HG03060 (cell line): ENCODE results near the gene WDR70.
"Not testable (repeated sequence)": the region's sequence is repeated elsewhere in the genome, so short reads cannot be mapped to it uniquely, and the experiment has no call there.

ENCODE experiments used
- ATAC-seq: cut with Tn5 transposase; IDR thresholded peaks from one replicate; pipeline ENCODE4 v1.9.1; 2021; ENCODE audit warnings: low read depth, moderate number of reproducible peaks; ENCODE audit not compliant: unreplicated experiment

Gene WDR70

GRCh38 chr5:37379100-37379628 lies at the start of gene WDR70:
WDR70 (plus strand) TSS chr5:37379318; CDS start chr5:37379368, 50 bp downstream.
- peak; percentile 94 for ATAC-seq

- not testable (repeated sequence) for ATAC-seq
These were observed 44.4 kb upstream of the WDR70 start for GRCh38 chr5:37334754-37335153.

- ATAC-seq = not testable (repeated sequence)
These were observed 36.4 kb upstream of the WDR70 start for GRCh38 chr5:37342741-37343140.

- ATAC-seq = no peak
These were observed 24.0 kb upstream of the WDR70 start for GRCh38 chr5:37355161-37355560.

- no peak for ATAC-seq
These were observed 8.6 kb upstream of the WDR70 start for GRCh38 chr5:37370550-37370863.

- ATAC-seq = peak; percentile 88
These were observed 8.0 kb upstream of the WDR70 start, which contains the start of gene NUP155 for GRCh38 chr5:37370864-37371726. NUP155 (minus strand) TSS chr5:37371106; CDS start chr5:37370977, 129 bp downstream.

- ATAC-seq = no peak
These were observed 4.0 kb upstream of the WDR70 start for GRCh38 chr5:37375091-37375490.

GRCh38 chr5:37378066-37378465 lies 1.1 kb upstream of the WDR70 start:
- not testable (repeated sequence) for ATAC-seq

- ATAC-seq = no peak
These were observed 12.5 kb downstream of the WDR70 start for GRCh38 chr5:37391591-37391990.

- ATAC-seq = no peak
These were observed 17.2 kb downstream of the WDR70 start for GRCh38 chr5:37396352-37396751.

- ATAC-seq = no peak
These were observed 21.4 kb downstream of the WDR70 start for GRCh38 chr5:37400501-37400900.

- no peak for ATAC-seq
These were observed 33.4 kb downstream of the WDR70 start for GRCh38 chr5:37412515-37412914.

- not testable (repeated sequence) for ATAC-seq
These were observed 36.3 kb downstream of the WDR70 start for GRCh38 chr5:37415456-37415855.

- ATAC-seq = no peak
These were observed 38.2 kb downstream of the WDR70 start for GRCh38 chr5:37417347-37417746.

- no peak for ATAC-seq
These were observed 45.3 kb downstream of the WDR70 start for GRCh38 chr5:37424441-37424840.

- ATAC-seq = no peak
These were observed 48.9 kb downstream of the WDR70 start for GRCh38 chr5:37428044-37428443.

- ATAC-seq = no peak
These were observed 56.1 kb downstream of the WDR70 start for GRCh38 chr5:37435261-37435660.

GRCh38 chr5:37436146-37436934 lies 57.2 kb downstream of the WDR70 start:
- no peak for ATAC-seq

GRCh38 chr5:37437711-37438110 lies 58.6 kb downstream of the WDR70 start:
- no peak for ATAC-seq

- not testable (repeated sequence) for ATAC-seq
These were observed 66.7 kb downstream of the WDR70 start for GRCh38 chr5:37445783-37446182.

- ATAC-seq = no peak
These were observed 69.8 kb downstream of the WDR70 start for GRCh38 chr5:37448941-37449340.
